ENCODE measurements around the gene IMPDH2.
"Not testable (repeated sequence)": the region's sequence is repeated elsewhere in the genome, so short reads cannot be mapped to it uniquely, and the experiment has no call there.

GRCh38 chr3:49008627-49009026 is 20.6 kb downstream of the IMPDH2 start:
- not testable (repeated sequence) for TF ChIP-seq CTCF (IDR thresholded peaks at IDR 0.05; ENCODE audit: control extremely low read depth in 1 of 3, insufficient read depth in 1 of 3, low read depth in 1 of 3, low read length in 3 of 3); POLR2A (IDR thresholded peaks at IDR 0.05; ENCODE audit: control extremely low read depth in 1 of 2, low read depth in 2 of 2, low read length in 2 of 2); PHF8 (conservative IDR thresholded peaks at IDR 0.05; ENCODE audit: low read depth, low read length); E2F6 (IDR thresholded peaks at IDR 0.05)

Data from H1 (cell line).